Thyroid gland (tissue), 4 donors: ENCODE measurements around the gene NDUFB6. TPM values are rescaled to one million over a fixed set of nuclear protein-coding genes. Genes with fewer than 3 reads are reported as not detected.
A peak's percentile ranks its signal among the peaks of the same experiment; 100 is the strongest.

Experiments used
- DNase-seq, 2 donors: peaks; one replicate each; pipeline ENCODE4 v3.0.0-alpha.2; 2019
- H3K27ac ChIP-seq, 3 donors: fragments of 200-600 bp; sonication (generic); 1 replicate in 2 of 3; 2 replicates in 1 of 3; pipeline ENCODE4 v1.5.1; 2016 to 2019; ENCODE audit warnings: mild to moderate bottlenecking in 1 of 3, moderate library complexity in 1 of 3
- H3K27me3 ChIP-seq: fragments of 200-600 bp; sonication (generic); one replicate; pipeline ENCODE4 v1.5.1; 2019
- H3K36me3 ChIP-seq, 2 donors: fragments of 200-600 bp; sonication (generic); one replicate each; pipeline ENCODE4 v1.5.1; 2016 to 2019
- H3K4me1 ChIP-seq, 2 donors: fragments of 200-600 bp; sonication (generic); one replicate each; pipeline ENCODE4 v1.5.1; 2017 to 2019
- H3K4me3 ChIP-seq, 3 donors: fragments of 200-600 bp; sonication (generic); replicated peaks in 1 of 3; 1 replicate in 2 of 3; 2 replicates in 1 of 3; pipeline ENCODE4 v1.5.1; 2016; ENCODE audit warnings: mild to moderate bottlenecking in 1 of 3
- H3K9me3 ChIP-seq: fragments of 200-600 bp; sonication (generic); one replicate; pipeline ENCODE4 v1.5.1; 2017
- CTCF ChIP-seq, 6 experiments: fragments of 200-600 bp in 3 of 6; fragments of 450-650 bp in 3 of 6; sonication (generic) in 3 of 6; IDR thresholded peaks; one replicate each; pipeline ENCODE4 v1.5.1; 2016 to 2019; ENCODE audit warnings: antibody characterized with exemption in 6 of 6, mild to moderate bottlenecking in 2 of 6, inconsistent platforms in 1 of 6, moderate library complexity in 1 of 6
- POLR2A ChIP-seq, 2 donors: fragments of 450-650 bp; IDR thresholded peaks; one replicate each; pipeline ENCODE4 v1.6.1; 2017; ENCODE audit warnings: antibody characterized with exemption in 2 of 2, mild to moderate bottlenecking in 2 of 2, moderate library complexity in 1 of 2
- whole genome bisulfite sequencing, 2 donors: methylation state at CpG; one replicate each; pipeline ENCODE4 v1.1.5; 2017; 5-methylcytosine and 5-hydroxymethylcytosine counted together
- intact Hi-C: fragments of 100-400 bp; cut with DNase I; formaldehyde crosslinking; loops from one replicate; pipeline ENCODE4 v1.15.1; 2023
- total RNA-seq, 4 donors: library from RNA; depleted of rRNA; stranded (reverse); fragments of >200 nt; gene quantifications; one replicate each; pipeline ENCODE4 v1.2.3, GENCODE V29; 2016

The NDUFB6 gene
- total RNA-seq, 4 donors from 2014 or later = 19.1 to 78.2 (median 57.9) TPM

- intact Hi-C loops = no loop called here
- H3K27ac ChIP-seq = no peak overlapping the region
Measured at GRCh38 chr9:32554591-32554990, 18.4 kb downstream of the NDUFB6 start.

GRCh38 chr9:32554107-32554506, 18.9 kb downstream of the NDUFB6 start:
- Histone ChIP-seq H3K36me3 (no peaks in the 10 kb centered on the region), H3K27ac (no peak overlapping the region), H3K27me3 (no peaks in the 10 kb centered on the region), H3K9me3 (no peaks in the 10 kb centered on the region), H3K4me3 (no peak overlapping the region), H3K4me1 (peaks cover 12 to 15% of the 10 kb centered on the region in 2 donors)
- WGBS, 2 donors = 91% methylated on average over 2 of the region's 2 CpGs
- TF ChIP-seq POLR2A (IDR thresholded peaks at IDR 0.05) = no peak
- no peak for TF ChIP-seq CTCF (IDR thresholded peaks at IDR 0.05)
- no peak for DNase-seq
- intact Hi-C loops = no loop called here

More at GRCh38 chr9:32554591-32554990, 18.4 kb downstream of the NDUFB6 start:
- H3K36me3 ChIP-seq = no peaks in the 10 kb centered on the region
- H3K9me3 ChIP-seq = no peaks in the 10 kb centered on the region
- no peak overlapping the region for H3K4me3 ChIP-seq
- H3K27me3 ChIP-seq = no peaks in the 10 kb centered on the region
- peaks cover 9 to 11% of the 10 kb centered on the region in 2 donors for H3K4me1 ChIP-seq
- no peak for DNase-seq
- TF ChIP-seq POLR2A (IDR thresholded peaks at IDR 0.05) = no peak
- TF ChIP-seq CTCF (IDR thresholded peaks at IDR 0.05) = no peak

GRCh38 chr9:32552172-32552872, 20.6 kb downstream of the NDUFB6 start, which contains the start of the genes SMIM27 and TOPORS:
Gene SMIM27, plus strand, starts transcription at chr9:32552327. Its CDS starts 108 bp downstream, at chr9:32552435.
Gene TOPORS, minus strand, starts transcription at chr9:32552586. Its CDS starts 150 bp downstream, at chr9:32552436.
- no peaks in the 10 kb centered on the region for H3K9me3 ChIP-seq
- intact Hi-C loops = no loop called here

GRCh38 chr9:32551276-32552051, 21.5 kb downstream of the NDUFB6 start:
- no peaks in the 10 kb centered on the region for H3K36me3 ChIP-seq
- DNase-seq = peak; percentile 41 to 49
- peak overlapping the region; percentile 97 to 98 (median 97) for H3K27ac ChIP-seq
- H3K9me3 ChIP-seq = no peaks in the 10 kb centered on the region
- peaks cover 12 to 15% of the 10 kb centered on the region in 2 donors for H3K4me1 ChIP-seq
- TF ChIP-seq POLR2A (IDR thresholded peaks at IDR 0.05) (no peak), CTCF (IDR thresholded peaks at IDR 0.05) (no peak)
- H3K27me3 ChIP-seq = no peaks in the 10 kb centered on the region
- 0 to 2% methylated on average over 36 of the region's 36 CpGs for WGBS, 2 donors
- intact Hi-C loops = no loop called here
- peak overlapping the region; percentile 63 to 77 (median 66) for H3K4me3 ChIP-seq

More at GRCh38 chr9:32552172-32552872, 20.6 kb downstream of the NDUFB6 start, which contains the start of the genes SMIM27 and TOPORS:
- peak within 1 kb of the TSS; percentile 97 to 98 (median 97) for H3K27ac ChIP-seq
- 0 to 1% methylated on average over 40 to 46 of the region's 46 CpGs for WGBS, 2 donors
- peaks cover 12 to 15% of the 10 kb centered on the region in 2 donors for H3K4me1 ChIP-seq
- peak within 1 kb of the TSS; percentile 63 to 77 (median 66) for H3K4me3 ChIP-seq
- DNase-seq = peak; percentile 92 to 93
- H3K27me3 ChIP-seq = no peaks in the 10 kb centered on the region
- TF ChIP-seq POLR2A (IDR thresholded peaks at IDR 0.05) (peak; percentile 59 to 86), CTCF (IDR thresholded peaks at IDR 0.05) (peak in 2 of 6 experiments; percentile 3 to 4)
- no peaks in the 10 kb centered on the region for H3K36me3 ChIP-seq
